ENCODE data around the gene BBOF1.

GRCh38 chr14:74049876-74050495 lies 30.8 kb downstream of the BBOF1 start:
- TF ChIP-seq, protein P1, sequence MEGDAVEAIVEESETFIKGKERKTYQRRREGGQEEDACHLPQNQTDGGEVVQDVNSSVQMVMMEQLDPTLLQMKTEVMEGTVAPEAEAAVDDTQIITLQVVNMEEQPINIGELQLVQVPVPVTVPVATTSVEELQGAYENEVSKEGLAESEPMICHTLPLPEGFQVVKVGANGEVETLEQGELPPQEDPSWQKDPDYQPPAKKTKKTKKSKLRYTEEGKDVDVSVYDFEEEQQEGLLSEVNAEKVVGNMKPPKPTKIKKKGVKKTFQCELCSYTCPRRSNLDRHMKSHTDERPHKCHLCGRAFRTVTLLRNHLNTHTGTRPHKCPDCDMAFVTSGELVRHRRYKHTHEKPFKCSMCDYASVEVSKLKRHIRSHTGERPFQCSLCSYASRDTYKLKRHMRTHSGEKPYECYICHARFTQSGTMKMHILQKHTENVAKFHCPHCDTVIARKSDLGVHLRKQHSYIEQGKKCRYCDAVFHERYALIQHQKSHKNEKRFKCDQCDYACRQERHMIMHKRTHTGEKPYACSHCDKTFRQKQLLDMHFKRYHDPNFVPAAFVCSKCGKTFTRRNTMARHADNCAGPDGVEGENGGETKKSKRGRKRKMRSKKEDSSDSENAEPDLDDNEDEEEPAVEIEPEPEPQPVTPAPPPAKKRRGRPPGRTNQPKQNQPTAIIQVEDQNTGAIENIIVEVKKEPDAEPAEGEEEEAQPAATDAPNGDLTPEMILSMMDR (IDR thresholded peaks at IDR 0.05): no peak
- TF ChIP-seq EZH2 (IDR thresholded peaks at IDR 0.05): no peak
- TF ChIP-seq EZH2phosphoT487 (IDR thresholded peaks at IDR 0.05): no peak

Data from neural progenitor cell (in vitro differentiated cells).